GM19240 (cell line): Measurements from ENCODE around the gene SLC35B1.
"Not testable (repeated sequence)": the region's sequence is repeated elsewhere in the genome, so short reads cannot be mapped to it uniquely, and the experiment has no call there.

Experiments used
- DNase-seq: peaks from one replicate; pipeline ENCODE4 v3.0.0; 2011; ENCODE audit warnings: low spot score; ENCODE audit not compliant: insufficient read length

Gene SLC35B1

GRCh38 chr17:49673679-49674078 is 34.1 kb downstream of the SLC35B1 start:
- DNase-seq = not testable (repeated sequence)

- DNase-seq = no peak
Observed at GRCh38 chr17:49670641-49671040, 37.1 kb downstream of the SLC35B1 start.

- no peak for DNase-seq
Observed at GRCh38 chr17:49670002-49670401, 37.8 kb downstream of the SLC35B1 start.

GRCh38 chr17:49667854-49668253 is 39.9 kb downstream of the SLC35B1 start:
- no peak for DNase-seq

- no peak for DNase-seq
Observed at GRCh38 chr17:49664706-49665211, 43.0 kb downstream of the SLC35B1 start.

GRCh38 chr17:49659661-49660382 is 47.9 kb downstream of the SLC35B1 start:
- no peak for DNase-seq

- DNase-seq = no peak
Observed at GRCh38 chr17:49656247-49656646, 51.5 kb downstream of the SLC35B1 start.
